Chondrocyte (in vitro differentiated cells): ENCODE results near the gene DSC1. TPM values are rescaled to one million over a fixed set of nuclear protein-coding genes. Genes with fewer than 3 reads are reported as not detected.

Source experiments
- DNase-seq: peaks from one replicate; pipeline ENCODE4 v3.0.0; 2021; ENCODE audit warnings: mixed read lengths, low spot score
- H3K27ac Mint-ChIP-seq: one replicate; pipeline ENCODE4 v1.8.0; 2021; ENCODE audit warnings: mild to moderate bottlenecking, moderate library complexity, mixed read lengths; ENCODE audit not compliant: unreplicated experiment
- H3K27me3 Mint-ChIP-seq: 2 replicates; pipeline ENCODE4 v1.8.0; 2021; ENCODE audit warnings: low read depth, mixed read lengths
- H3K36me3 Mint-ChIP-seq: 2 replicates; pipeline ENCODE4 v1.8.0; 2021; ENCODE audit warnings: low read depth, mixed read lengths
- H3K4me1 Mint-ChIP-seq: 2 replicates; pipeline ENCODE4 v1.8.0; 2021; ENCODE audit warnings: low read depth, mild to moderate bottlenecking, mixed read lengths
- H3K4me3 Mint-ChIP-seq: one replicate; pipeline ENCODE4 v1.8.0; 2021; ENCODE audit warnings: mild to moderate bottlenecking, moderate library complexity, mixed read lengths; ENCODE audit not compliant: unreplicated experiment
- H3K9me3 Mint-ChIP-seq: 2 replicates; pipeline ENCODE4 v1.8.0; 2021; ENCODE audit warnings: low read depth, mixed read lengths
- CTCF ChIP-seq: fragments of 200-600 bp; sonication (generic); IDR thresholded peaks from 2 replicates; pipeline ENCODE4 v1.5.0; 2021; ENCODE audit warnings: antibody characterized with exemption, mild to moderate bottlenecking, moderate library complexity
- total RNA-seq: library from RNA; stranded (reverse); gene quantifications from 3 replicates; pipeline ENCODE4 v1.2.1, GENCODE V29; 2021

The DSC1 gene
- total RNA-seq, 1 donor from 2014 or later, result not detected

- H3K36me3 Mint-ChIP-seq, result no peaks in the 10 kb centered on the region
- H3K27ac Mint-ChIP-seq, result no peak overlapping the region
- no peak overlapping the region for H3K4me3 Mint-ChIP-seq
- no peaks in the 10 kb centered on the region for H3K4me1 Mint-ChIP-seq
- H3K9me3 Mint-ChIP-seq, result peaks cover 4% of the 10 kb centered on the region
- H3K27me3 Mint-ChIP-seq, result peaks cover 18% of the 10 kb centered on the region
- no peak for TF ChIP-seq CTCF
- no peak for DNase-seq
Observed at GRCh38 chr18:31171144-31171839, 8.6 kb upstream of the DSC1 start.

GRCh38 chr18:31170335-31170734 lies 7.7 kb upstream of the DSC1 start:
- peaks cover 16% of the 10 kb centered on the region for H3K27me3 Mint-ChIP-seq
- no peak for TF ChIP-seq CTCF

GRCh38 chr18:31162419-31162793 lies 250 bp downstream of the DSC1 start:
- no peak overlapping the region for H3K27ac Mint-ChIP-seq
- no peaks in the 10 kb centered on the region for H3K9me3 Mint-ChIP-seq
- no peak for TF ChIP-seq CTCF
- peaks cover 5% of the 10 kb centered on the region for H3K27me3 Mint-ChIP-seq
- DNase-seq, result no peak
- no peak overlapping the region for H3K4me3 Mint-ChIP-seq
- peaks cover 8% of the 10 kb centered on the region for H3K4me1 Mint-ChIP-seq
- no peaks in the 10 kb centered on the region for H3K36me3 Mint-ChIP-seq

More at GRCh38 chr18:31170335-31170734, 7.7 kb upstream of the DSC1 start:
- Mint-ChIP-seq H3K4me1 (no peaks in the 10 kb centered on the region), H3K36me3 (no peaks in the 10 kb centered on the region), H3K27ac (no peak overlapping the region), H3K9me3 (no peaks in the 10 kb centered on the region), H3K4me3 (no peak overlapping the region)
- no peak for DNase-seq

GRCh38 chr18:31161757-31162418 lies 768 bp downstream of the DSC1 start:
- TF ChIP-seq CTCF, result no peak
- no peak for DNase-seq
- no peak overlapping the region for H3K4me3 Mint-ChIP-seq
- H3K9me3 Mint-ChIP-seq, result no peaks in the 10 kb centered on the region
- H3K36me3 Mint-ChIP-seq, result no peaks in the 10 kb centered on the region
- peaks cover 8% of the 10 kb centered on the region for H3K4me1 Mint-ChIP-seq
- H3K27me3 Mint-ChIP-seq, result peaks cover 8% of the 10 kb centered on the region
- no peak overlapping the region for H3K27ac Mint-ChIP-seq

GRCh38 chr18:31156821-31157763 lies 5.6 kb downstream of the DSC1 start:
- peaks cover 9% of the 10 kb centered on the region for H3K27me3 Mint-ChIP-seq

More at GRCh38 chr18:31156821-31157763, 5.6 kb downstream of the DSC1 start:
- DNase-seq, result no peak
- Mint-ChIP-seq H3K36me3 (no peaks in the 10 kb centered on the region), H3K4me3 (no peak overlapping the region), H3K9me3 (no peaks in the 10 kb centered on the region), H3K27ac (no peak overlapping the region), H3K4me1 (peaks cover 5% of the 10 kb centered on the region)
- TF ChIP-seq CTCF, result no peak
